ENCODE data around the gene AP3S2.

AP3S2 gene

DNA sequence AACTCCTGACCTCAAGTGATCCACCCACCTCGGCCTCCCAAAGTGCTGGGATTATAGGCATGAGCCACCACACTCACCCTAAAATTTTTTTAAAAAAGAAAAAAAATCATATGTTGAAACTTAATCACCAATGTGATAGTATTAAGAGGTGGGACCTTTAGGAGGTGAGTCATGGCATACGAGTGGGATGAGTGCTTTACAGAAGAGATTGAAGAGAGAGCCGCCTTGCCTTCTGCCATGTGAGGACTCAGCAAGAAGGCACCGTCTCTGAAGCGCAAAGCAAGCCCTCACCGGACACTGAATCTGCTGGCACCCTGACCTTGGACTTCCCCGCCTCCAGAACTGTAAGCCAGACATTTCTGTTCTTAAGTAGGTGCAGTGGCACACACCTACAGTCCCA, 13.5 kb upstream of the AP3S2 start:
- Histone ChIP-seq H3K9ac (no peak overlapping the region), H3K36me3 (no peaks in the 10 kb centered on the region), H3K4me2 (no peak overlapping the region), H3K27ac (no peak overlapping the region), H3K27me3 (peaks cover 8 to 26% (median 23%) of the 10 kb centered on the region in 11 experiments), H4K20me1 (no peaks in the 10 kb centered on the region; a peak in 1 of 22 replicates), H3K9me3 (replicated peaks in 1 of 11) (no peaks in the 10 kb centered on the region), H3K4me1 (peaks cover 0 to 21% (median 0%) of the 10 kb centered on the region in 10 experiments; a peak in 8 of 20 replicates), H3K4me3 (no peak overlapping the region)
- no peak for TF ChIP-seq Cebpa-rat (IDR thresholded peaks at IDR 0.05)

DNA sequence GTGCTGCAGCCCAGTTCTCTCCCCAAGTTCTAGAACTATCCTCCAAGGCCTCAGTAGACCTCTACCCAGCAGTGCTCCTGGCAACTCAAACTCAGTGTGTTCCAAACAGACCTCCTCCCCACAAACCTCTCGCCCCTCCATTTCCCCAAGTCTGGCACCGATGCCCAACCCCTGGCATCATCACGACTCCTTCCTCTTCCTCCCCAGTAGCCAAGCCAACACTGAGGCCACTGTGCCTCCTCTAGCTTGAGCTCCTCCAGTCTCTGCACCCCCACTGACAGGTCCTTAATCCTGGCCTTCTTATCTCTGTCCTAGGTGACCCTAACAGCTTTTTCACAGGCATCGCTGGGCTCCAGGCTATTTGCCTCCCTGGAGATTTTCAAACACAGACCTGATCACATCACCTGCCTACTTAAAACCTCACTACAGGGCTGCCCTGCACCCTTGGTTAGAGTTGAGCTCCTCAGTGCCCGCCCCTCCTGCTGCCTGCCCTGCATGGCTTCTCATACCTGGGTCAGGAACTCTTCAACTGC, 12.1 kb upstream of the AP3S2 start:
- Histone ChIP-seq H4K20me1 (no peaks in the 10 kb centered on the region; a peak in 1 of 22 replicates), H3K9me3 (replicated peaks in 1 of 11) (no peaks in the 10 kb centered on the region), H3K4me3 (no peak overlapping the region), H3K4me1 (peaks cover 0 to 7% (median 0%) of the 10 kb centered on the region in 10 experiments; a peak in 8 of 20 replicates), H3K9ac (no peak overlapping the region), H3K27me3 (peaks cover 0 to 12% (median 9%) of the 10 kb centered on the region in 11 experiments; a peak in 19 of 22 replicates), H3K4me2 (no peak overlapping the region), H3K27ac (no peak overlapping the region), H3K36me3 (no peaks in the 10 kb centered on the region)
- no peak for TF ChIP-seq Cebpa-rat (IDR thresholded peaks at IDR 0.05)

DNA sequence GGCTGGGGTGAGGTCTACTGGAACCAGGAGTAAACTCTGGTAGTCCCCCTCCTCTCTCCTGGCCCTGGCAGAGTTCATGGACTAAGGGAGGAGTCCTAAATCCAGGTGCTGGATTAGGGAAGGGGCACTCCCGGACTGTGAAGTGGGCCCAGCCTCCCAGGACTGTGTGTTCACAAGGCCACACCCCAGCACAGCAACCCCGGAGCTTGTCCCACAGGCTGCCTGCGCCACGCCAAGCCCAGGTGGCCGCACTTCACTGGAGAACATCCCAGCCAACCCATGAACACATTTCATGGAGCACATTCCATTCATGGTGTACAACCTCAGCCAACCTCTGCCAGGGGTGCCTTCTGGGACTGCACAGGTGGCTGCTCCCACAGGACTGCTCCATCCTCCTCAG, 10.7 kb upstream of the AP3S2 start:
- no peaks in the 10 kb centered on the region for H3K9me3 ChIP-seq (replicated peaks in 1 of 11)
- no peak overlapping the region for H3K4me2 ChIP-seq

DNA sequence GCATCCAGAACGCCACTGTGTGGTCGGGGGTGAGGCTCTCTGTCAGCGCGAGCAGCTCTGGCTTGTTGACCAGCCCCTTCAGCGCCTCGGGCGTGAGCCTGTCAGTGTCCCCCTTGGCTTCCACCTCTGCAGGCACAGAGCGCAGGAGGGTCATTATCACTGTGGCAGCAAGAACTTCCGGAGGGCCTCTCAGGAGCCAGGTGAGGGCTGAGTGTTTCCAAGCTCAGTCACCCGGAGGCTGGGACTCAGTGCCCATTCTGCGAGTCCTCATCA, 10.0 kb upstream of the AP3S2 start:
- no peak for TF ChIP-seq Cebpa-rat (IDR thresholded peaks at IDR 0.05)
- Histone ChIP-seq H4K20me1 (no peaks in the 10 kb centered on the region), H3K9ac (no peak overlapping the region), H3K27me3 (no peaks in the 10 kb centered on the region), H3K4me1 (peaks cover 12 to 14% (median 13%) of the 10 kb centered on the region in 10 experiments), H3K36me3 (no peaks in the 10 kb centered on the region), H3K4me3 (no peak overlapping the region), H3K9me3 (replicated peaks in 1 of 11) (no peaks in the 10 kb centered on the region), H3K27ac (no peak overlapping the region), H3K4me2 (no peak overlapping the region)

More for the DNA sequence above, 10.7 kb upstream of the AP3S2 start:
- Histone ChIP-seq H3K4me1 (peaks cover 5 to 6% (median 6%) of the 10 kb centered on the region in 10 experiments), H3K27ac (no peak overlapping the region), H3K27me3 (no peaks in the 10 kb centered on the region; a peak in 2 of 22 replicates), H3K4me3 (no peak overlapping the region), H3K9ac (no peak overlapping the region), H3K36me3 (no peaks in the 10 kb centered on the region), H4K20me1 (no peaks in the 10 kb centered on the region; a peak in 1 of 22 replicates)
- no peak for TF ChIP-seq Cebpa-rat (IDR thresholded peaks at IDR 0.05)

DNA sequence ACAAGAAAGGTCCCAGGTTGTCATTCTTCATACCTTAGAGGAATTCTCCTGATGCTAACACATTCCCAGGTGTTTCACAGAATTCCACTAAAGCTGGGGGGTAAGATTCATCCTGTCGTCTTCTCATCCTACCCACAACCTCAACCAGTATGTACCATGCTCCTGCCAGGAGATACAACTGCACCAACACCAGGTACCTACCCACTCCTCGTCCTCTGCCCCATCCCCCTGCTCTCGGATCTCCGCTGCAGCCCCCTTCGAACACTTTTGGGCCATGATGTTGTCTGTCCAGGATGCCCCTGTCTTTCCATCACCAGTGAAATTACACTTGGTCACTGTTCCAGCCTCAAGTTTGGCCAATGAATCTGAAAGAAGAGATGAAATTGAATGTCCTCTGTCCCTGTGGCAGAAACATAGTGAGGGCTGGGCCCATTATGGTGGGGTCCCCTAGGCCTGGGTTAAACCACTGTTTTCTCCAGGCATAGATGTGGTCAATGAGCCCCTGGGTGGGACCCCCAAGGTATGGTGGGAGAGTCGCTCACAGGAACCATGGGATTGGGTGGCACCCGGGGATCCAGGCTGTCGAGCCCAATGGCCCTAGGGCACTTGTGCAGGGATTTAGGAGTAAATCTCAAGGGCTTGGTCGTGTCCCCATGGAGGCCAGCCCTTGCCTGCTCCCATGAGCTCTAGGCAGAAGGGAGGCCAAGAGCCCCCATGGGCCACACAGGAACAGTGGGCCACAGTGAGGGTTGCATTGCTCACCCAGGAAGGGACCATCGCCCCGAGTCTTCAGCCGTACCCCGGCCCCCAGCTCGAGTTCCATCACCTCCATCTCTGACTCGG, 9.4 kb upstream of the AP3S2 start:
- no peak overlapping the region for H3K9ac ChIP-seq
- no peak for TF ChIP-seq Cebpa-rat (IDR thresholded peaks at IDR 0.05)
- H3K27me3 ChIP-seq: no peaks in the 10 kb centered on the region
- no peak overlapping the region for H3K27ac ChIP-seq
- peaks cover 18 to 19% (median 19%) of the 10 kb centered on the region in 10 experiments for H3K4me1 ChIP-seq
- no peaks in the 10 kb centered on the region for H3K36me3 ChIP-seq
- no peaks in the 10 kb centered on the region for H4K20me1 ChIP-seq
- H3K4me3 ChIP-seq: no peak overlapping the region
- no peak overlapping the region for H3K4me2 ChIP-seq
- no peaks in the 10 kb centered on the region for H3K9me3 ChIP-seq (replicated peaks in 1 of 11)

DNA sequence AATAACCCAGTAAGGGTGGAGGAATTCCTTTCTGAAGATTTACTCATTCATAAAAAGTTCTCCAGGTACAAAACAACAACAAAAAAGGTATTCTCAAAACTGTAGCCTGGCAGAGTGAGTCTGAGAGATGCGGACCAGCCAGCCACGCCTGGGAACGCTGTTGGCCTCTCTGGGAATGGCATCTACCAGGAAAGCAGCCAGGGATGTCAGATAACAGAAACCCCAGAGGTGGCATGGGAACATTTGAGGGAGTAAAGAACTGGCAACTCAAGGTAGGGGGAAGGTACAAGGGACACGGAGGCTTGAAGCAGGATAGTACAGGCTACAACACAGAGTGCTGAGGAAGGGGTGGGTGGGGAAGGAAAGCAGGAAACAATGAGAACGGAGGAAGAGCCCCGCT, 7.1 kb upstream of the AP3S2 start:
- Histone ChIP-seq H3K27ac (no peak overlapping the region), H3K27me3 (no peaks in the 10 kb centered on the region), H4K20me1 (no peaks in the 10 kb centered on the region), H3K9ac (no peak overlapping the region; a peak in 1 of 22 replicates), H3K4me1 (peaks cover 20 to 27% (median 21%) of the 10 kb centered on the region in 10 experiments), H3K9me3 (replicated peaks in 1 of 11) (no peaks in the 10 kb centered on the region), H3K36me3 (no peaks in the 10 kb centered on the region), H3K4me3 (no peak overlapping the region), H3K4me2 (no peak overlapping the region)
- no peak for TF ChIP-seq Cebpa-rat (IDR thresholded peaks at IDR 0.05)

DNA sequence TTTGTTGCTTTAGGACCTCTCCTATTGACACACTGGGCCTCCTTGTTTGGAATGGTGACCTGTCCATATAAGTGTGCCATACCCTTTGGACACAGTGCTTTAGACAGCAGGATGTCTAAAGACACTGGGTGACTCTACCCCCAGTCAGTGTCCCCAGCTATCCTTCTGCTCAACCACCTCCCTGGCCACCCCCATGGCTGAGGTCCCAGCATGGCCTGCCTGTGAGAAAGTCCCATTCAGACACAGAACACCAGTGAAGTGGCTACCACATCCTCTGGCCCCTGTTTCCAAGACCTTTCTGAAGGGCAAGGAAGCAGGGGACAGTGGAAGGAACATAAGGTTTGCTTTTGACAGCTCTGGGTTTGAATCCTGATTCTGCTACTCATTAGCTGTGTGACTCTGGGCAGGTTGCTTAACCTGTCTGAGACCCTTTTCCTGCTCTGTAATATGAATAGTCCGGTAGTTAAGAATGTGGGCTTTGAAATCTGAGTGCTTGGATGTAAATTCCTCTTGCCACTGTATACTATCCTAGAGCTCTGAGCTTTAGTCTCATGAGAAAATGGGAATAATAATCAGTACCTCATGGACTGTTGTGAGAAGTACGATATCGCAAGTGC, 6.3 kb upstream of the AP3S2 start:
- Histone ChIP-seq H3K9ac (no peak overlapping the region), H3K36me3 (no peaks in the 10 kb centered on the region), H3K4me3 (no peak overlapping the region), H3K4me1 (peaks cover 20 to 35% (median 22%) of the 10 kb centered on the region in 10 experiments), H3K27me3 (no peaks in the 10 kb centered on the region), H3K9me3 (replicated peaks in 1 of 11) (no peaks in the 10 kb centered on the region), H4K20me1 (no peaks in the 10 kb centered on the region), H3K4me2 (peak overlapping the region; percentile 43 to 75 (median 57); a peak in 18 of 22 replicates), H3K27ac (peak overlapping the region in 1 of 11 experiments; percentile 36; a peak in 1 of 22 replicates)
- TF ChIP-seq Cebpa-rat (IDR thresholded peaks at IDR 0.05): no peak

DNA sequence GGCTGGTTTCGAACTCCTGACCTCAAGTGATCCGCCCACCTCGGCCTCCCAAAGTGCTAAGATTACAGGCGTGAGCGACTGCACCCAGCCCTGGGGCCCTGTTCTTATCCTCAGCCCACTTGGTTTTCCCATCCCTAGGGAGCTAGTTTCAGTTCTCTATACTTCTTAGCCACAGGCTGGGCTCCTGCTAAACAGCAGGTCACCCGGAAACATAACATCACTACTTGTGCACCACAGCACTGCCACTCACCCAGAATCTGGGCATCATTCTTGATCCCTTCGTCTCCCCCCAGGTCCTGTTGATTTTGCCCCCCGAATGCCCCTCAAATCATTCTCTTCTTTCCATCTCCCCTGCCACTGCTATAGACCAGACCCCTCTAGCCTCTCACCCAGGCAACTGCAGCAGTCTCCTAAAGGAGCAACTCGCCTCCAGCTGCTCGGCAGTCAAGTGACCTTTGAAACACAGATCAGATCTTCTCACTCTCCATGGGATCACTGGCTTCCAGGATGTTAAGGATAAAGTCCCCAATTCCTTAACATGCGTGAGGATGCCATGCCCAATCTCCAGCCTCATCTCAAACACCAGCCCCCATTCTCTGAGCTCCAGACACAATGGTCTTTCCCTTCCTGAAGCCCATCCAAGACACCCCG, 5.6 kb upstream of the AP3S2 start:
- H3K4me3 ChIP-seq: no peak overlapping the region
- H3K9me3 ChIP-seq (replicated peaks in 1 of 11): no peaks in the 10 kb centered on the region
- H3K4me2 ChIP-seq: peak overlapping the region; percentile 43 to 75 (median 57)
- no peaks in the 10 kb centered on the region for H3K36me3 ChIP-seq
- H3K27me3 ChIP-seq: no peaks in the 10 kb centered on the region
- H3K9ac ChIP-seq: 0 out of 22 replicates have a peak overlapping the region, but pooled peaks of 1 of the 11 experiments have one; percentile 5
- peak overlapping the region in 5 of 11 experiments; percentile 8 to 36 (median 25); a peak in 1 of 22 replicates for H3K27ac ChIP-seq
- no peak for TF ChIP-seq Cebpa-rat (IDR thresholded peaks at IDR 0.05)
- H4K20me1 ChIP-seq: no peaks in the 10 kb centered on the region
- peaks cover 22 to 37% (median 27%) of the 10 kb centered on the region in 10 experiments for H3K4me1 ChIP-seq
